Activated CD4-positive, alpha-beta T cell treated with anti-CD3 and anti-CD28 coated beads, Interleukin-2, amount 10 ng/mL, durations not matched to agents 24 days and 14 days (primary cell): Measurements from ENCODE around the gene NT5M. TPM values are rescaled to one million over a fixed set of nuclear protein-coding genes. Genes with fewer than 3 reads are reported as not detected.

Source experiments
- DNase-seq: peaks from one replicate; pipeline ENCODE4 v3.0.0; 2022
- H3K27ac Mint-ChIP-seq: one replicate; pipeline ENCODE4 v1.8.0; 2022; ENCODE audit warnings: mild to moderate bottlenecking, mixed read lengths
- H3K27me3 Mint-ChIP-seq: one replicate; pipeline ENCODE4 v1.8.0; 2022; ENCODE audit warnings: mixed read lengths
- H3K36me3 Mint-ChIP-seq: one replicate; pipeline ENCODE4 v1.8.0; 2022; ENCODE audit warnings: low read depth, mild to moderate bottlenecking, mixed read lengths
- H3K4me1 Mint-ChIP-seq: one replicate; pipeline ENCODE4 v1.8.0; 2021; ENCODE audit warnings: mixed read lengths
- H3K4me3 Mint-ChIP-seq: one replicate; pipeline ENCODE4 v1.8.0; 2022; ENCODE audit warnings: mild to moderate bottlenecking, moderate library complexity, mixed read lengths
- H3K9me3 Mint-ChIP-seq: one replicate; pipeline ENCODE4 v1.8.0; 2021; ENCODE audit warnings: mixed read lengths
- intact Hi-C: fragments of 100-400 bp; cut with micrococcal nuclease; formaldehyde crosslinking; loops from one replicate; pipeline ENCODE4 v1.15.1; 2023
- total RNA-seq: library from RNA; stranded (reverse); gene quantifications from 2 replicates; pipeline ENCODE4 v1.2.3, GENCODE V29; 2022

NT5M gene
- total RNA-seq, 1 donor from 2014 or later: 7.1 TPM

GRCh38 chr17:17314501-17315071, 11.4 kb downstream of the NT5M start:
- Mint-ChIP-seq H3K27me3 (no peaks in the 10 kb centered on the region), H3K27ac (no peak overlapping the region), H3K4me1 (peaks cover 6% of the 10 kb centered on the region), H3K36me3 (peaks cover 7% of the 10 kb centered on the region), H3K4me3 (no peak overlapping the region), H3K9me3 (no peaks in the 10 kb centered on the region)
- intact Hi-C loops: no loop called here
- DNase-seq: no peak

- intact Hi-C loops: no loop called here
- peaks cover 6% of the 10 kb centered on the region for H3K36me3 Mint-ChIP-seq
- no peaks in the 10 kb centered on the region for H3K27me3 Mint-ChIP-seq
- no peak overlapping the region for H3K27ac Mint-ChIP-seq
- H3K4me1 Mint-ChIP-seq: peaks cover 6% of the 10 kb centered on the region
- no peak overlapping the region for H3K4me3 Mint-ChIP-seq
- H3K9me3 Mint-ChIP-seq: no peaks in the 10 kb centered on the region
- no peak for DNase-seq
These were observed 12.1 kb downstream of the NT5M start for GRCh38 chr17:17315142-17315821.

- no peaks in the 10 kb centered on the region for H3K9me3 Mint-ChIP-seq
- no peak overlapping the region for H3K4me3 Mint-ChIP-seq
- H3K4me1 Mint-ChIP-seq: no peaks in the 10 kb centered on the region
- no peak for DNase-seq
- peaks cover 3% of the 10 kb centered on the region for H3K36me3 Mint-ChIP-seq
- H3K27ac Mint-ChIP-seq: no peak overlapping the region
- no peaks in the 10 kb centered on the region for H3K27me3 Mint-ChIP-seq
- intact Hi-C loops: no loop called here
These were observed 17.2 kb downstream of the NT5M start for GRCh38 chr17:17320188-17320910.

GRCh38 chr17:17320911-17321220, 17.7 kb downstream of the NT5M start:
- H3K27me3 Mint-ChIP-seq: no peaks in the 10 kb centered on the region
- H3K4me1 Mint-ChIP-seq: no peaks in the 10 kb centered on the region
- DNase-seq: no peak
- intact Hi-C loops: no loop called here
- peaks cover 3% of the 10 kb centered on the region for H3K36me3 Mint-ChIP-seq
- no peak overlapping the region for H3K27ac Mint-ChIP-seq
- H3K9me3 Mint-ChIP-seq: no peaks in the 10 kb centered on the region
- no peak overlapping the region for H3K4me3 Mint-ChIP-seq

GRCh38 chr17:17321356-17322025, 18.3 kb downstream of the NT5M start:
- Mint-ChIP-seq H3K27ac (no peak overlapping the region), H3K4me3 (no peak overlapping the region), H3K9me3 (no peaks in the 10 kb centered on the region), H3K36me3 (peaks cover 3% of the 10 kb centered on the region), H3K4me1 (no peaks in the 10 kb centered on the region), H3K27me3 (no peaks in the 10 kb centered on the region)
- DNase-seq: no peak
- intact Hi-C loops: no loop called here

- intact Hi-C loops: no loop called here
- DNase-seq: no peak
- Mint-ChIP-seq H3K27ac (no peak overlapping the region), H3K4me3 (no peak overlapping the region), H3K9me3 (no peaks in the 10 kb centered on the region), H3K36me3 (peaks cover 3% of the 10 kb centered on the region), H3K27me3 (no peaks in the 10 kb centered on the region), H3K4me1 (no peaks in the 10 kb centered on the region)
These were observed 19.6 kb downstream of the NT5M start for GRCh38 chr17:17322516-17323510.

- H3K27ac Mint-ChIP-seq: no peak overlapping the region
- no peaks in the 10 kb centered on the region for H3K4me1 Mint-ChIP-seq
- DNase-seq: no peak
- H3K36me3 Mint-ChIP-seq: peaks cover 3% of the 10 kb centered on the region
- no peaks in the 10 kb centered on the region for H3K9me3 Mint-ChIP-seq
- H3K4me3 Mint-ChIP-seq: no peak overlapping the region
- no peaks in the 10 kb centered on the region for H3K27me3 Mint-ChIP-seq
- intact Hi-C loops: no loop called here
These were observed 21.4 kb downstream of the NT5M start for GRCh38 chr17:17324616-17325015.

GRCh38 chr17:17325228-17325627, 22.1 kb downstream of the NT5M start:
- Mint-ChIP-seq H3K27me3 (no peaks in the 10 kb centered on the region), H3K27ac (no peak overlapping the region), H3K9me3 (no peaks in the 10 kb centered on the region), H3K36me3 (peaks cover 3% of the 10 kb centered on the region), H3K4me3 (no peak overlapping the region), H3K4me1 (no peaks in the 10 kb centered on the region)
- intact Hi-C loops: no loop called here
- DNase-seq: no peak

- no peak overlapping the region for H3K4me3 Mint-ChIP-seq
- H3K9me3 Mint-ChIP-seq: no peaks in the 10 kb centered on the region
- no peaks in the 10 kb centered on the region for H3K27me3 Mint-ChIP-seq
- no peak for DNase-seq
- H3K36me3 Mint-ChIP-seq: peaks cover 3% of the 10 kb centered on the region
- intact Hi-C loops: no loop called here
- no peak overlapping the region for H3K27ac Mint-ChIP-seq
- H3K4me1 Mint-ChIP-seq: no peaks in the 10 kb centered on the region
These were observed 22.6 kb downstream of the NT5M start for GRCh38 chr17:17325816-17326215.

- Mint-ChIP-seq H3K4me3 (no peak overlapping the region), H3K36me3 (peaks cover 3% of the 10 kb centered on the region), H3K9me3 (no peaks in the 10 kb centered on the region), H3K27me3 (no peaks in the 10 kb centered on the region), H3K4me1 (no peaks in the 10 kb centered on the region), H3K27ac (no peak overlapping the region)
- DNase-seq: no peak
- intact Hi-C loops: no loop called here
These were observed 23.2 kb downstream of the NT5M start for GRCh38 chr17:17326275-17326875.

- H3K27me3 Mint-ChIP-seq: no peaks in the 10 kb centered on the region
- intact Hi-C loops: no loop called here
- no peaks in the 10 kb centered on the region for H3K9me3 Mint-ChIP-seq
- H3K4me3 Mint-ChIP-seq: no peak overlapping the region
- H3K36me3 Mint-ChIP-seq: peaks cover 3% of the 10 kb centered on the region
- no peak overlapping the region for H3K27ac Mint-ChIP-seq
- no peak for DNase-seq
- H3K4me1 Mint-ChIP-seq: no peaks in the 10 kb centered on the region
These were observed 25.1 kb downstream of the NT5M start for GRCh38 chr17:17328251-17328650.

- no peak for DNase-seq
- H3K36me3 Mint-ChIP-seq: no peaks in the 10 kb centered on the region
- no peaks in the 10 kb centered on the region for H3K4me1 Mint-ChIP-seq
- no peak overlapping the region for H3K27ac Mint-ChIP-seq
- H3K9me3 Mint-ChIP-seq: no peaks in the 10 kb centered on the region
- H3K27me3 Mint-ChIP-seq: no peaks in the 10 kb centered on the region
- intact Hi-C loops: no loop called here
- no peak overlapping the region for H3K4me3 Mint-ChIP-seq
These were observed 38.3 kb downstream of the NT5M start for GRCh38 chr17:17341452-17341851.
